ENCODE measurements around the gene DOHH. TPM values are rescaled to one million over a fixed set of nuclear protein-coding genes. Genes with fewer than 3 reads are reported as not detected.

DOHH gene
- total RNA-seq, 1 donor, result 10.4 TPM

- H3K4me3 ChIP-seq (ENCODE audit: low read depth, low read length), result no peak overlapping the region
- TF ChIP-seq CTCF (IDR thresholded peaks at IDR 0.05; ENCODE audit: insufficient read depth, low read depth, low read length), result no peak
- no peak for DNase-seq (ENCODE audit: low read depth)
These were observed 23.8 kb upstream of the DOHH start for GRCh38 chr19:3524078-3524842.

GRCh38 chr19:3523361-3524077, 23.0 kb upstream of the DOHH start:
- no peak for DNase-seq (ENCODE audit: low read depth)
- no peak for TF ChIP-seq CTCF (IDR thresholded peaks at IDR 0.05; ENCODE audit: insufficient read depth, low read depth, low read length)
- H3K4me3 ChIP-seq (ENCODE audit: low read depth, low read length), result no peak overlapping the region

- TF ChIP-seq CTCF (IDR thresholded peaks at IDR 0.05; ENCODE audit: insufficient read depth, low read depth, low read length), result no peak
- no peak for DNase-seq (ENCODE audit: low read depth)
- H3K4me3 ChIP-seq (ENCODE audit: low read depth, low read length), result no peak overlapping the region
These were observed 22.2 kb upstream of the DOHH start for GRCh38 chr19:3522421-3523360.

GRCh38 chr19:3521104-3521445, 20.6 kb upstream of the DOHH start:
- no peak for DNase-seq (ENCODE audit: low read depth)
- TF ChIP-seq CTCF (IDR thresholded peaks at IDR 0.05; ENCODE audit: insufficient read depth, low read depth, low read length), result no peak

GRCh38 chr19:3520166-3521103, 20.0 kb upstream of the DOHH start:
- H3K4me3 ChIP-seq (ENCODE audit: low read depth, low read length), result no peak overlapping the region
- DNase-seq (ENCODE audit: low read depth), result no peak
- TF ChIP-seq CTCF (IDR thresholded peaks at IDR 0.05; ENCODE audit: insufficient read depth, low read depth, low read length), result no peak

More at GRCh38 chr19:3521104-3521445, 20.6 kb upstream of the DOHH start:
- no peak overlapping the region for H3K4me3 ChIP-seq (ENCODE audit: low read depth, low read length)

GRCh38 chr19:3519126-3519525, 18.7 kb upstream of the DOHH start:
- TF ChIP-seq CTCF (IDR thresholded peaks at IDR 0.05; ENCODE audit: insufficient read depth, low read depth, low read length), result no peak
- H3K4me3 ChIP-seq (ENCODE audit: low read depth, low read length), result no peak overlapping the region
- no peak for DNase-seq (ENCODE audit: low read depth)
